Loucy (cell line): ENCODE data around the gene IRAG1.

Experiments used
- CTCF ChIP-seq: fragments of 200-600 bp; sonication (generic); conservative IDR thresholded peaks from 2 replicates; pipeline ENCODE4 v1.5.1; 2014; ENCODE audit warnings: mild to moderate bottlenecking, antibody characterized with exemption, low read length
- EZH2phosphoT487 ChIP-seq: fragments of 200-600 bp; IDR thresholded peaks from 2 replicates; pipeline ENCODE4 v1.6.1; 2018; ENCODE audit warnings: antibody characterized with exemption, mild to moderate bottlenecking, moderate library complexity, borderline replicate concordance

- TF ChIP-seq CTCF (no peak), EZH2phosphoT487 (no peak)
Measured at GRCh38 chr11:10715571-10715970, 22.0 kb upstream of the IRAG1 start.
